Measurements from ENCODE around the gene GRID1.

Gene GRID1

GRCh38 chr10:86170255-86171108, 196.1 kb downstream of the GRID1 start:
- no peak for TF ChIP-seq CTCF (IDR thresholded peaks at IDR 0.05)
- H3K27me3 Mint-ChIP-seq (ENCODE audit: low read depth, poor library complexity): peaks cover 11% of the 10 kb centered on the region
- no peaks in the 10 kb centered on the region for H3K36me3 Mint-ChIP-seq (ENCODE audit: low read depth)
- no peaks in the 10 kb centered on the region for H3K9me3 Mint-ChIP-seq
- peaks cover 8% of the 10 kb centered on the region for H3K4me1 Mint-ChIP-seq
- DNase-seq: no peak
- no peak overlapping the region for H3K4me3 Mint-ChIP-seq
- no peak overlapping the region for H3K27ac Mint-ChIP-seq

DNA sequence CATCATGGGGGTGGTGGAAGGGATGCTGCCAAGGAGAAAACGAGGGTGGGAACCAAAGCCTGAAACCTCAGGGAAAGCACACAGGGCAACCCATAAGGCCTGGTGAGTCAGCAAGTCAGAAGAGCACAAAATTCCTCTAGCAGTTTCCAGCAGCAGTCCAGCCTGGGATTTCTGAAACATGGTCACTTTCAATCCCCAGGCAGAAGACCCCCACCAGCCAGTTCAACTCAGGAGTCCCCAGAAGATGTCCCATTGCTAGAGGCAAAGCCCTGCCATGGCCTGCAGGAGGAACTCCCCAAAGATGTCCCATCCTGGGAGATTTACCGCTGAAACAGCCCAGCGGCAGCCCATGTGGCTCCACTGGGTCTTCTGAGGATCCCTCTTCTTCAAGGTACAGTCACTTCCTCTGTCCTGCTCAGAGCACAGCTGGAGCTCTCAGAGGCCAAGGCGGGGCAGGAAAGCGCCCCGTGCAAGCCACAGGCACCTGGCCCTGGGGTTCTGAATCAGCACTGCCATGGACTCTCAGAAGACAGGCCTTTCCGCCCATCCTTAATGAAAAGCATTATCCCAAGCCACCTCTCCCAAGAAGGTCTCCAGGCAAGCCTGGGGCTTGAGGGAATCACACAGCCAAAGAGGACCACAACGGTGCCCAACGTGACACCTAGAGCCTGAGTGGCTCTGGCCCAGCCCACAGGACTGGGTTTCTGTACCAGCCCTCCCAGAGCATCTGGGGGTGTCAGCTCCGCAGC, 196.9 kb downstream of the GRID1 start:
- Mint-ChIP-seq H3K36me3 (ENCODE audit: low read depth) (no peaks in the 10 kb centered on the region), H3K4me3 (no peak overlapping the region), H3K27ac (no peak overlapping the region), H3K27me3 (ENCODE audit: low read depth, poor library complexity) (peaks cover 11% of the 10 kb centered on the region), H3K4me1 (peaks cover 8% of the 10 kb centered on the region), H3K9me3 (no peaks in the 10 kb centered on the region)
- no peak for DNase-seq
- TF ChIP-seq CTCF (IDR thresholded peaks at IDR 0.05): no peak

DNA sequence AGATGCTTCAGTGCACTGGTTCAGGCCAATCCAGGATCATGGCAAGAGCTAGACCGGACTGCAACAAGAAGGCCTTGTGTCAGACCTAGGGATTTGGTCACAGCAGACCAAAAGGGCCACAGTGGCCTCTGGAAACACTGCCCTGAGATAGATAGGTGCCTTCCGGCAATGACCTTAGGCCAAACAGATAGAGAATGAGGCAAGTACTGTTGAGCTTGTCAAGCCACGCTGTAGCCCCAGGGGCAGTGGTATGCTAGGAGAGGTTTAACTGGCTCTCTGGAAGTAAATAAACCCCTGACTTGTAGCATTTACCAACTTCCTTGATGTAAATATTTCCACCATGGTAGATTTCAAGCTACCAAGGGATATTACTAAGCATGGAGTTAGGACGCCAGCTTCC, 197.5 kb downstream of the GRID1 start:
- no peak for TF ChIP-seq CTCF (IDR thresholded peaks at IDR 0.05)
- Mint-ChIP-seq H3K36me3 (ENCODE audit: low read depth) (no peaks in the 10 kb centered on the region), H3K9me3 (no peaks in the 10 kb centered on the region), H3K27me3 (ENCODE audit: low read depth, poor library complexity) (peaks cover 11% of the 10 kb centered on the region), H3K4me3 (no peak overlapping the region), H3K4me1 (peaks cover 11% of the 10 kb centered on the region), H3K27ac (no peak overlapping the region)
- DNase-seq: no peak

GRCh38 chr10:86168256-86168655, 198.3 kb downstream of the GRID1 start:
- no peak overlapping the region for H3K27ac Mint-ChIP-seq
- H3K4me3 Mint-ChIP-seq: no peak overlapping the region
- peaks cover 11% of the 10 kb centered on the region for H3K27me3 Mint-ChIP-seq (ENCODE audit: low read depth, poor library complexity)
- no peak for DNase-seq
- TF ChIP-seq CTCF (IDR thresholded peaks at IDR 0.05): no peak
- H3K4me1 Mint-ChIP-seq: peaks cover 19% of the 10 kb centered on the region
- H3K9me3 Mint-ChIP-seq: no peaks in the 10 kb centered on the region
- no peaks in the 10 kb centered on the region for H3K36me3 Mint-ChIP-seq (ENCODE audit: low read depth)

DNA sequence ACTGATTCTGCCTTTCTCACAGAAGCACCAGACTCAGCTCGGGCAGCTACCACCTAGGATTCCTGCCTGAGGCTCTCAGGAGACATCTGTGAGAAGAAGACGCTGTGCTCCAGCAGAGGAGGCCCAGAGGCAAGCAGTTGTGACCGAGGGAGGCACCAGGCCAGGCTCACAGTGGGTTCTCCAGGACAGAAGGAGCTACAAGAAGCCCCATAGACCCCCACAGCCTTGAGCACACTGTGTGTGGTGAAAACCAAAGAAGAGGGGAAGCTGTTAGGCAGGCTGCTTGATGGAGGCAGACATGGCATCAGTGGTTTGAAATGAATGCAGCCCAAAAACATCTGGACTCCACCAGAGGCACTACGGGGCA, 198.8 kb downstream of the GRID1 start:
- peaks cover 20% of the 10 kb centered on the region for H3K4me1 Mint-ChIP-seq
- no peak overlapping the region for H3K4me3 Mint-ChIP-seq
- H3K9me3 Mint-ChIP-seq: no peaks in the 10 kb centered on the region
- peaks cover 11% of the 10 kb centered on the region for H3K27me3 Mint-ChIP-seq (ENCODE audit: low read depth, poor library complexity)
- no peaks in the 10 kb centered on the region for H3K36me3 Mint-ChIP-seq (ENCODE audit: low read depth)
- no peak for TF ChIP-seq CTCF (IDR thresholded peaks at IDR 0.05)
- H3K27ac Mint-ChIP-seq: no peak overlapping the region
- no peak for DNase-seq

Measured in nephron progenitor cell (in vitro differentiated cells).